ENCODE measurements around the gene ARL8B. TPM values are rescaled to one million over a fixed set of nuclear protein-coding genes. Genes with fewer than 3 reads are reported as not detected.

ARL8B gene
- total and polyA plus RNA-seq, 2 of the 8 experiments (the other 6 are each of a cell fraction or from before 2014, with no cell fraction given) = 14.5 to 27.8 TPM

DNA sequence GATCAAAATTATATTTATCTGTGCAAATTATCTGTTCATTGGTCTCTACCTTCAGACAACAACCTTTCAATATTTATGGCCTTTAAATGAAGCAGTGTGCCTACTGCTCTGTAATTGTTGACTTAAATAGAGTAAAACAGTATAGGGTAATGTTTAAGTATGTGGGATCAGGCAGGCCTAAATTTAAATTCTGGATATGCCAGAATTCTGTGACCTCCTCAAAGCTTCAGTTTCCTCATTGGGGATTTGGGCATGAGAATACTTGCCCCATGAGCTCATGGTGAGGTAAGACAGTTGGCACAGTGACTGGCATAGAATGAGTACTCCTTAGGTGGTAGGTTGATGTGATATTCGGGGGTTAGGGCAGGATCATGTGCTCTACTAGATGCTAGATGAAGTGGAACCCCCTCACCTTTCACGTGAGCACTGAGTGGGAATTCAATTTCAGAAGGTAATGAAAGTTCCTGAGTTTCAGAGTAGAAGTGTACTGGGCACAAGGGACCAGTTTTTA lies 14.9 kb downstream of the ARL8B start:
- Histone ChIP-seq H4K91ac (replicated peaks; ENCODE audit: insufficient read length, low read length) (no peak overlapping the region), H3K23ac (ENCODE audit: insufficient read length) (no peak overlapping the region), H3K56ac (replicated peaks; ENCODE audit: insufficient read length, low read depth, low read length) (no peak overlapping the region), H3K18ac (ENCODE audit: extremely low read depth, low read length) (no peak overlapping the region), H4K8ac (ENCODE audit: extremely low read depth, insufficient read depth, low read length) (no peak overlapping the region), H3K79me2 (ENCODE audit: control insufficient read depth in 1 of 2, insufficient read depth in 2 of 2, low read length in 2 of 2) (peaks cover 2 to 94% of the 10 kb centered on the region in 2 experiments; a peak in 3 of 4 replicates), H2AFZ (ENCODE audit: low read length) (no peak overlapping the region), H3K4ac (replicated peaks; ENCODE audit: insufficient read length, low read depth, low read length) (no peak overlapping the region), H2BK120ac (replicated peaks; ENCODE audit: low read depth, low read length) (no peak overlapping the region), H2AK5ac (ENCODE audit: low read depth, low read length) (no peak overlapping the region), H3K4me3 (ENCODE audit: extremely low read depth in 1 of 4, insufficient read depth in 2 of 4, low read depth in 3 of 4, low read length in 4 of 4) (no peak overlapping the region), H3K9ac (replicated peaks in 1 of 4; ENCODE audit: extremely low read depth in 1 of 4, low read depth in 3 of 4, low read length in 3 of 4) (no peak overlapping the region), H2BK12ac (ENCODE audit: low read depth, low read length) (no peak overlapping the region), H3K4me2 (ENCODE audit: insufficient read depth in 1 of 2, low read depth in 2 of 2, low read length in 2 of 2) (no peak overlapping the region), H4K5ac (ENCODE audit: insufficient read length, low read depth, low read length) (no peak overlapping the region), H2BK5ac (ENCODE audit: low read depth, low read length) (no peak overlapping the region), H3K79me1 (ENCODE audit: low read depth, low read length) (peaks cover 14% of the 10 kb centered on the region), H2BK20ac (ENCODE audit: low read length) (no peak overlapping the region), H3K14ac (ENCODE audit: insufficient read length) (no peak overlapping the region), H3K36me3 (ENCODE audit: control insufficient read depth in 2 of 4, insufficient read depth in 4 of 4, low read length in 3 of 4) (no peaks in the 10 kb centered on the region; a peak in 2 of 8 replicates), H3K27me3 (replicated peaks in 1 of 4; ENCODE audit: control insufficient read depth in 3 of 4, extremely low read depth in 1 of 4, insufficient read depth in 3 of 4, low read length in 3 of 4) (no peaks in the 10 kb centered on the region), H4K20me1 (replicated peaks in 1 of 2; ENCODE audit: control insufficient read depth in 1 of 2, insufficient read depth in 2 of 2, low read length in 2 of 2) (peaks cover 0 to 6% of the 10 kb centered on the region in 2 experiments), H3K23me2 (ENCODE audit: low read depth, low read length) (no peaks in the 10 kb centered on the region), H3K27ac (ENCODE audit: low read depth, low read length) (no peak overlapping the region), H3K9me3 (ENCODE audit: insufficient read depth in 2 of 2, low read depth in 1 of 2, low read length in 1 of 2) (0 out of 4 replicates have a peak, but pooled peaks cover 0 to 3% of the 10 kb centered on the region in 2 experiments), H3K4me1 (replicated peaks in 1 of 4; ENCODE audit: control insufficient read depth in 3 of 4, insufficient read depth in 4 of 4, low read length in 3 of 4) (peaks cover 4 to 14% (median 11%) of the 10 kb centered on the region in 4 experiments; a peak in 6 of 7 replicates), H2BK15ac (ENCODE audit: low read length) (no peak overlapping the region)
- no peak for FAIRE-seq
- ChIA-PET POLR2A (ENCODE audit: partially characterized antibody) (no interaction called here), CTCF (ENCODE audit: partially characterized antibody) (interaction anchor here (0.7 to 2.2 kb wide), 6 partner anchors 13 to 59 kb away, joined by 3 to 7 read pairs (median 6); partner anchors contain the start of gene ARL8B)
- 86% methylated on average over 2 of the region's 2 CpGs; no CpG with 5 or more reads in 1 of the 2 experiments for WGBS, 2 experiments (ENCODE audit: extremely low coverage in 1 of 2, insufficient coverage in 1 of 2, insufficient read length in 1 of 2, insufficient replicate concordance in 2 of 2, low coverage in 1 of 2, low lambda C conversion rate in 2 of 2, missing lambda C conversion rate in 1 of 2)
- DNase-seq (ENCODE audit: low read depth in 1 of 2, low spot score in 2 of 2) = no peak
- TF ChIP-seq NRF1 (IDR thresholded peaks at IDR 0.05; ENCODE audit: low read depth, low read length) = no peak
- TF ChIP-seq SAP30 (IDR thresholded peaks at IDR 0.05; ENCODE audit: insufficient read depth, insufficient replicate concordance, low read length) = no peak
- no peak for TF ChIP-seq TAF1 (IDR thresholded peaks at IDR 0.05; ENCODE audit: low read depth, low read length)
- no peak for TF ChIP-seq SP1 (IDR thresholded peaks at IDR 0.05; ENCODE audit: low read depth, low read length)
- TF ChIP-seq KDM4A (IDR thresholded peaks at IDR 0.05; ENCODE audit: low read depth, low read length, severe bottlenecking) = no peak
- no peak for TF ChIP-seq CEBPB (IDR thresholded peaks at IDR 0.05; ENCODE audit: low read depth, low read length)
- TF ChIP-seq RAD21 (IDR thresholded peaks at IDR 0.05 in 1 of 2, conservative IDR thresholded peaks at IDR 0.05 in 1 of 2; ENCODE audit: low read depth in 2 of 2, low read length in 2 of 2) = no peak
- TF ChIP-seq, protein P1, sequence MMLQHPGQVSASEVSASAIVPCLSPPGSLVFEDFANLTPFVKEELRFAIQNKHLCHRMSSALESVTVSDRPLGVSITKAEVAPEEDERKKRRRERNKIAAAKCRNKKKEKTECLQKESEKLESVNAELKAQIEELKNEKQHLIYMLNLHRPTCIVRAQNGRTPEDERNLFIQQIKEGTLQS (IDR thresholded peaks at IDR 0.05; ENCODE audit: insufficient read depth, low read depth, low read length) = no peak
- TF ChIP-seq, protein P2, sequence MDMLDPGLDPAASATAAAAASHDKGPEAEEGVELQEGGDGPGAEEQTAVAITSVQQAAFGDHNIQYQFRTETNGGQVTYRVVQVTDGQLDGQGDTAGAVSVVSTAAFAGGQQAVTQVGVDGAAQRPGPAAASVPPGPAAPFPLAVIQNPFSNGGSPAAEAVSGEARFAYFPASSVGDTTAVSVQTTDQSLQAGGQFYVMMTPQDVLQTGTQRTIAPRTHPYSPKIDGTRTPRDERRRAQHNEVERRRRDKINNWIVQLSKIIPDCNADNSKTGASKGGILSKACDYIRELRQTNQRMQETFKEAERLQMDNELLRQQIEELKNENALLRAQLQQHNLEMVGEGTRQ (IDR thresholded peaks at IDR 0.05; ENCODE audit: low read length) = no peak
- no peak for TF ChIP-seq MAFK (IDR thresholded peaks at IDR 0.05; ENCODE audit: low read depth, low read length)
- TF ChIP-seq JUN (IDR thresholded peaks at IDR 0.05; ENCODE audit: low read depth, low read length) = no peak

Data from H1 (cell line).